Stimulated activated CD8-positive, alpha-beta memory T cell treated with anti-CD3 and anti-CD28 coated beads, Interleukin-12 subunit alpha, Interleukin-12 subunit beta, amount 100 ng/mL, for 24 hours (primary cell): ENCODE data around the gene TXNRD1.
A peak's percentile ranks its signal among the peaks of the same experiment; 100 is the strongest.

Experiments
- DNase-seq: peaks from one replicate; pipeline ENCODE4 v3.0.0-alpha.2; 2020; ENCODE audit errors: extremely low read depth

Gene TXNRD1

GRCh38 chr12:104350211-104351056, 134.9 kb downstream of the TXNRD1 start:
- DNase-seq, result no peak

GRCh38 chr12:104351057-104351983, 135.7 kb downstream of the TXNRD1 start:
- no peak for DNase-seq

- DNase-seq, result no peak
Observed at GRCh38 chr12:104352106-104352713, 136.6 kb downstream of the TXNRD1 start.

DNA sequence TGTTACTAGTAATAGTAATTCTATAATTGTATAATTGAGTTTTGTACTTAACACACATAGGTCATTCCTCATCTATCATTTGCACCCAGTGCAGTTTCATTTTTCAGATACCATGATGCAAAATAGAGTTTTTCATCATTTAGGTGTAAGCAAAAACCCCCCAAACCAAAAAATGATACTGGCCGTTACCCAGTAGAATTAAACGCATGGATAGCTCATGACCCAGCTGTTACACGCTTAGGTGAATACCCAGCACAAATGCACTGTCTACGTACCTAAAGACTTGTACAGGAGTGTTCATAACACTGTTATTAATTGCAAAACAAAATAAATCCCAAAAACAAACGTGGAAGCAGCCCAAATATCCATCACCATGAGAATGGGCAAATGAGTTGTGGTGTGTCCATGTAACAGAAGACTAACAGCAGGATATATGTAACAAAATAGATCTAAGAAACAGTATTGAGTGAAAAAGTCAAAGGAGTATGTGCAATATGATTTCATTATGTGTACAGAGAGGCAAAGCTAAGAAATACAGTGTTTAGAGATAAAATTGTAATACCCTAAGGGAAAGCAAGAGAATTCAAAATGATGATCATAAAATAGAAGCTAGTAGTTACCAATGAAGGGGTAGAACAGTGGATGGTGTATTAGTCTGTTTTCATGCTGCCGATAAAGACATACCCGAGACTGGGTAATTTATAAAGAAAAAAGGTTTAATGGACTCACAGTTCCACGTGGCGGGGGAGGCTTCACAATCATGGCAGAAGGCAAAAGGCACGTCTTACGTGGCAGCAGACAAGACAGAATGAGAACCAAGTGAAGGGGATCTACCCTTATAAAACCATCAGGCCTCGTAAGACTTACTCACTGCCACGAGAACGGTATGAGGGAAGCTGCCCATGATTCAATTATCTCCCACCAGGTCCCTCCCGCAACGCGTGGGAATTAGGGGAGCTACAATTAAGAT, 137.7 kb downstream of the TXNRD1 start:
- DNase-seq, result no peak

DNA sequence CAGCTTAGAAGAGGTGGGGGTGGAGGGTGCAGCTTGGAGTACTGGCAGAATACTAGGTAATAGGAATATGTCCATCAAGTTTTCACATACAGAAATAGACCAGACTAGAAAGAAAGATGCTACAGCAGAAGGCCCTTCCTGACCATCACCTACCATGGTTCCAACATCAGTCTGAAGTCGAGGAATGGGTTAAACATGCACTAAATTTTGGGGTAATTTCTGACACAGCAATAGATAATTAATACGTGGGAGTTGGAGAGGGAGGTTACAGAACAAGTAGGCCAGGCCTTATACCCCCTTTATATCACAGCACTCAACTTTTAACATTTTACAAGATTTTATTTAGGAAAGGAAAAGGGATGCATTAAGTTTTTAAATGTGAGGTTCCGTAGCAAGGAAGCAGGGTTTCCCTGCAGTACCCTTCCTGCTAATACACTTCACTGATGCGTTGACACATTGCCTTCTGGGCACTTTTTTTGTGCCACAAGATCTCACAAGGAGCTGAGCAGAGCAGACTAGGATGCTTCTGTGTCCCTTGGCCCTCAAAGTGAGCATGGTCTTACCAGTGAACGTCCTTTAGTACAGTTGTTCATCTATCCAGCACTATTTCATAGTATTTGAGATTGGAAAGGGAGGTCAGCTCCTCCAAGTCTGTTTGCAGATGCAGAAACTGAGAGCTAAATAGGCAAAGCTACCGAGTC, 138.7 kb downstream of the TXNRD1 start:
- DNase-seq, result no peak

DNA sequence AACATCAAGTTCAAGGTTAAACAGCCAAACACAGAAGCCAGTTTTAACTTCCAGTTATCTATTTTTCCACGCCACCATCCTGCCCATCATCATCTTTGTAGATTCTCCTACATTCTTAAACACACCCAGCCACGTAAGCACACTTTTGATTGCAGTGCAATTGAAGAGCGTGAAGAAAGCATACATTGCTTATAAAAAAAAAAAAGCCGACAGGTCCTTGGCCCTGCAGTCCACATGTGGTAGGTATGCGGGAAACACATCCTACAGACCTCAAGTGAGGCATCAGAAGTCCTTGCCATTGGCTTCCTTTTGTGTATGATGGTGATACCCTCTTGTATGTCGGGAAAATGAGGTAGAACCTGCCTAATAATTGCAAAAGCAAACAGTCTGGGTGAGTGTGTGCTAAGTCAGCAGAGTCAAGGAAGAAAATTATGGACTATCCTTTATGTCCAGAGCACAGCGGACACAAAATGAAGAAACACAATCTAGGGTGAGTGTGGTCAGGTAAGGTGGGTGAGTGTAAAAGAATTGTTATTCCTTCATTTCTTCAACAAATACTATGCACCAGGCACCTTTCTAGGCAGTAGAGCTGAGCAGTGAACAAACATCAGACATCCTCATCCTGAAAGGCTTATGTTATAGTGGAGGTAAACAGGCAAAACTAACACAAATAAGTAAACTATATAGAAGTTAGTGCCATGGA, 139.4 kb downstream of the TXNRD1 start:
- DNase-seq, result no peak

DNA sequence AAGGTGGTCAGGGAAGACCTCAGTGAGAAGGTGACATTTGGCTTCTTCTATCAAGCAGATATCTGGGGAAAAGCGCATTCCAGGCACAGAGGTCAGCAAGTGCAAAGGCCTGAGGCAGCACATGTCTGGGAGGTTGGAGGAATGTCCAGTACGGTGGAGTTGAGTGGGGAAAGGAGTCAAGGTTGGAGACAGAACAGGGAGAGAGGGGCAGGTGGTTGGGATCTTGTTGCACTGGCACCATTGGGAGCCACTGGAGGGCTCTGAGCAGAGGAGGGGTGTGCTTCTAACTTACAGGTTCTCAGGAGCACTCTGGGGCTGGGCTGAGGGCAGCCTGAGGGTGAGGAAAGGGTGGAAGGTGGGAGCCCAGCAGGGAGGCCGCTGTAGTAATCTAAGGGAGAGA, 140.1 kb downstream of the TXNRD1 start:
- no peak for DNase-seq

- DNase-seq, result no peak
Observed at GRCh38 chr12:104356231-104357115, 140.9 kb downstream of the TXNRD1 start.

GRCh38 chr12:104357421-104357952, 141.9 kb downstream of the TXNRD1 start:
- no peak for DNase-seq

- DNase-seq, result peak; percentile 21
Observed at GRCh38 chr12:104358353-104359003, 142.9 kb downstream of the TXNRD1 start.

GRCh38 chr12:104359216-104359615, 143.6 kb downstream of the TXNRD1 start:
- DNase-seq, result no peak

- no peak for DNase-seq
Observed at GRCh38 chr12:104360157-104360556, 144.6 kb downstream of the TXNRD1 start.

- DNase-seq, result no peak
Observed at GRCh38 chr12:104360983-104361707, 145.6 kb downstream of the TXNRD1 start.

GRCh38 chr12:104365921-104366410, 150.4 kb downstream of the TXNRD1 start:
- no peak for DNase-seq

DNA sequence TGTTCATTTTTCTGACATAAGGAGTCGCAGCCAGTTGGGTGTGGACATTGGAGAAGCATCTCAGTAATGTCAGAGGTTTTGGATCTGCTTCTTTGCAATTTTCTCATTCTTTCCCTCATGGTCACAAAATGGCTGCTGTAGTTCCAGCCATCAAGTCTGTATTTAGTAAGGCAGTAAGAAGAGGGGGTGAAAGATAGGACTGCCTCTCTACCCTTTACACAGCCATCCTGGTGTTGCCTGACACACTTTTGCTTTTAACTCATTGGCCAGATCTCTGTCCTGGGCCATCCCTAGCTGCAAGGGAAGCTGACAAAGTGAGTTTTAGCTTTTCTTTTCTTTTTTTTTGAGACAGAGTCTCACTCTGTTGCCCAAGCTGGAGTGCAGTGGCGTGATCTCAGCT, 154.1 kb downstream of the TXNRD1 start:
- DNase-seq, result no peak

- no peak for DNase-seq
Observed at GRCh38 chr12:104371043-104371870, 155.7 kb downstream of the TXNRD1 start.
